A549 (cell line): ENCODE measurements around the gene PI4KA.

ENCODE experiments used
- FOXS1 ChIP-seq: fragments of 250-450 bp; sonication (Bioruptor Pico); IDR thresholded peaks from 2 replicates; pipeline ENCODE4 v1.5.0; 2020; ENCODE audit warnings: mild to moderate bottlenecking, moderate library complexity
- JUN ChIP-seq, 2 experiments: fragments of >200 bp; sonication (Bioruptor Twin); formaldehyde crosslinking; IDR thresholded peaks; 2 replicates in 1 of 2; 3 replicates in 1 of 2; pipeline ENCODE4 v1.6.1; 2016 to 2017
- JUNB ChIP-seq: fragments of >200 bp; sonication (Bioruptor Twin); formaldehyde crosslinking; IDR thresholded peaks from 2 replicates; pipeline ENCODE4 v1.6.1; 2016
- KDM1A ChIP-seq: fragments of 200-600 bp; sonication (generic); IDR thresholded peaks from 2 replicates; pipeline ENCODE4 v1.6.1; 2016; ENCODE audit warnings: low read depth, mild to moderate bottlenecking
- POLR2A ChIP-seq: IDR thresholded peaks from 2 replicates; pipeline ENCODE4 v1.6.1; 2012; ENCODE audit warnings: mild to moderate bottlenecking, low read length
- SREBF2 ChIP-seq: fragments of 450-650 bp; IDR thresholded peaks from 2 replicates; pipeline ENCODE4 v1.6.1; 2014; ENCODE audit warnings: mild to moderate bottlenecking, moderate library complexity
- TF ChIP-seq, protein P1 (sequence below): fragments of >200 bp; sonication (Bioruptor Twin); formaldehyde crosslinking; IDR thresholded peaks from 3 replicates; pipeline ENCODE4 v1.5.1; 2016
- TF ChIP-seq, protein P2 (sequence below): fragments of 250-450 bp; sonication (Bioruptor Pico); IDR thresholded peaks from 2 replicates; pipeline ENCODE4 v1.5.0; 2020; ENCODE audit warnings: low read depth, mild to moderate bottlenecking, moderate library complexity

DNA sequence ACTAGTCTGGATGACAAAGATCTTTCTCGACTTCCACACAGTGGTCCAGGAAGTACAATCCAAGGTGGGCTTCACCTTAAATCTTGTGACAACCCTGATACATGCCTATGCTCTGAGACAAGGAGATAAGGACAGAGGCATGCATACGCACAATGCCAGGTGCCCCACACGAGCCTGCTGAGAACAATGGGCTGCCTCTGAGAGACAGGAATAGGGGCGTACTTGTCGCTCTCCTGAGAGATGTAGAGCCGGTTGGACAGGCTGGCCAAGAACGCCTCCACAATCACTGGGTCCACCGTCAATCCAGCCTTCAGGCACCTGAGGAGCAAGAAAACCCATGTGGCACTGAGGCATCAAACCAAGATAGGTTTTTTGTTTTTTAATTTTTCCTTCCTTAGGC lies 59.2 kb downstream of the PI4KA start:
- no peak for TF ChIP-seq POLR2A
- TF ChIP-seq, protein P1, sequence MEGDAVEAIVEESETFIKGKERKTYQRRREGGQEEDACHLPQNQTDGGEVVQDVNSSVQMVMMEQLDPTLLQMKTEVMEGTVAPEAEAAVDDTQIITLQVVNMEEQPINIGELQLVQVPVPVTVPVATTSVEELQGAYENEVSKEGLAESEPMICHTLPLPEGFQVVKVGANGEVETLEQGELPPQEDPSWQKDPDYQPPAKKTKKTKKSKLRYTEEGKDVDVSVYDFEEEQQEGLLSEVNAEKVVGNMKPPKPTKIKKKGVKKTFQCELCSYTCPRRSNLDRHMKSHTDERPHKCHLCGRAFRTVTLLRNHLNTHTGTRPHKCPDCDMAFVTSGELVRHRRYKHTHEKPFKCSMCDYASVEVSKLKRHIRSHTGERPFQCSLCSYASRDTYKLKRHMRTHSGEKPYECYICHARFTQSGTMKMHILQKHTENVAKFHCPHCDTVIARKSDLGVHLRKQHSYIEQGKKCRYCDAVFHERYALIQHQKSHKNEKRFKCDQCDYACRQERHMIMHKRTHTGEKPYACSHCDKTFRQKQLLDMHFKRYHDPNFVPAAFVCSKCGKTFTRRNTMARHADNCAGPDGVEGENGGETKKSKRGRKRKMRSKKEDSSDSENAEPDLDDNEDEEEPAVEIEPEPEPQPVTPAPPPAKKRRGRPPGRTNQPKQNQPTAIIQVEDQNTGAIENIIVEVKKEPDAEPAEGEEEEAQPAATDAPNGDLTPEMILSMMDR = no peak
- no peak for TF ChIP-seq KDM1A
- no peak for TF ChIP-seq FOXS1 (CRISPR knock-in tag)
- no peak for TF ChIP-seq JUNB
- TF ChIP-seq JUN (IDR thresholded peaks at IDR 0.05) = no peak
- TF ChIP-seq, protein P2, sequence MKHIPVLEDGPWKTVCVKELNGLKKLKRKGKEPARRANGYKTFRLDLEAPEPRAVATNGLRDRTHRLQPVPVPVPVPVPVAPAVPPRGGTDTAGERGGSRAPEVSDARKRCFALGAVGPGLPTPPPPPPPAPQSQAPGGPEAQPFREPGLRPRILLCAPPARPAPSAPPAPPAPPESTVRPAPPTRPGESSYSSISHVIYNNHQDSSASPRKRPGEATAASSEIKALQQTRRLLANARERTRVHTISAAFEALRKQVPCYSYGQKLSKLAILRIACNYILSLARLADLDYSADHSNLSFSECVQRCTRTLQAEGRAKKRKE = no peak
- no peak for TF ChIP-seq SREBF2
